NCI-H345 treated with DMSO at 0.1 percent for 48 hours (cell line): Measurements from ENCODE around the gene DBR1.
A peak's percentile ranks its signal among the peaks of the same experiment; 100 is the strongest.

Experiments used
- DNase-seq: peaks from one replicate; lab custom pipeline; 2025; ENCODE audit not compliant: unreplicated experiment; lab: John Stamatoyannopoulos, UW

DBR1 gene, protein sequence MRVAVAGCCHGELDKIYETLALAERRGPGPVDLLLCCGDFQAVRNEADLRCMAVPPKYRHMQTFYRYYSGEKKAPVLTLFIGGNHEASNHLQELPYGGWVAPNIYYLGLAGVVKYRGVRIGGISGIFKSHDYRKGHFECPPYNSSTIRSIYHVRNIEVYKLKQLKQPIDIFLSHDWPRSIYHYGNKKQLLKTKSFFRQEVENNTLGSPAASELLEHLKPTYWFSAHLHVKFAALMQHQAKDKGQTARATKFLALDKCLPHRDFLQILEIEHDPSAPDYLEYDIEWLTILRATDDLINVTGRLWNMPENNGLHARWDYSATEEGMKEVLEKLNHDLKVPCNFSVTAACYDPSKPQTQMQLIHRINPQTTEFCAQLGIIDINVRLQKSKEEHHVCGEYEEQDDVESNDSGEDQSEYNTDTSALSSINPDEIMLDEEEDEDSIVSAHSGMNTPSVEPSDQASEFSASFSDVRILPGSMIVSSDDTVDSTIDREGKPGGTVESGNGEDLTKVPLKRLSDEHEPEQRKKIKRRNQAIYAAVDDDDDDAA

GRCh38 chr3:138174421-138175131 lies at the start of gene DBR1:
DBR1 (minus strand) TSS chr3:138174921; CDS start chr3:138174795, 126 bp downstream.
- peak; percentile 36 for DNase-seq

DNA sequence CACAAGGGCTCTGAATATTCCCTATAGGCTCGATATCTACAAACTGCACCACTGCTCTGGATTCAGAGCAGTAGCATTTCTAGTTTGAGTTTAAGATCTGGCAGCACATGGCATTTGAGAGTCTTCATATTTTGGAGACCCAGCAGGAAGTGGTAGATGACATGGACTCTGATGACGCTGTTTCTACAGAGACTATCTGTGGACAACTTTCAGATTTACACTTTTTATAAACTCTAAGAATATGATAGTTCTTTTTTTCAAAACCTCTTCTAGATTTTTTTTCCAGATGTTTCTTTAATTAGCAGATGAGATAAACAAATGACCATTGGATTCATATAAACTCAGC lies 48.2 kb upstream of the DBR1 start:
- no peak for DNase-seq

- no peak for DNase-seq
Measured at GRCh38 chr3:138222131-138222941, 47.6 kb upstream of the DBR1 start.

- no peak for DNase-seq
Measured at GRCh38 chr3:138220788-138221187, 46.1 kb upstream of the DBR1 start.

DNA sequence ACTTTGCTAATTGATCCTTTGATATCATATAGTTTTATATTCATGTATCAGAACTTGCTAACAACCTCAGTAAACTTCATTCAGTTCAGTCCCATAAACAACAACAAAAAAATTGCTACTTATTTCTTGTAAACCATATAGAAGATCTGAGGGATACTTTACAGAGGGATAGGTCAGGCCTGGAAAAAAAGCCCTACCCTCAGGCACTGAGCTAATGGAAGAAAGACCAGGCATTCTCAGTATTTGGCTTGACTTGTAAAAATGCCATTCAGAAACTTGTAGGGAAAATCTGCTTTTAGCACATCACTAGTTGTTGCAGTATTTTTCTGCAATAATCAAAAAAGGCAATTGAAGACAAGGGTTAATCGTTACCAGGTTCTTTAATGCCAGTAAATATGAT lies 45.5 kb upstream of the DBR1 start:
- DNase-seq = no peak

GRCh38 chr3:138219255-138219654 lies 44.5 kb upstream of the DBR1 start:
- no peak for DNase-seq

DNA sequence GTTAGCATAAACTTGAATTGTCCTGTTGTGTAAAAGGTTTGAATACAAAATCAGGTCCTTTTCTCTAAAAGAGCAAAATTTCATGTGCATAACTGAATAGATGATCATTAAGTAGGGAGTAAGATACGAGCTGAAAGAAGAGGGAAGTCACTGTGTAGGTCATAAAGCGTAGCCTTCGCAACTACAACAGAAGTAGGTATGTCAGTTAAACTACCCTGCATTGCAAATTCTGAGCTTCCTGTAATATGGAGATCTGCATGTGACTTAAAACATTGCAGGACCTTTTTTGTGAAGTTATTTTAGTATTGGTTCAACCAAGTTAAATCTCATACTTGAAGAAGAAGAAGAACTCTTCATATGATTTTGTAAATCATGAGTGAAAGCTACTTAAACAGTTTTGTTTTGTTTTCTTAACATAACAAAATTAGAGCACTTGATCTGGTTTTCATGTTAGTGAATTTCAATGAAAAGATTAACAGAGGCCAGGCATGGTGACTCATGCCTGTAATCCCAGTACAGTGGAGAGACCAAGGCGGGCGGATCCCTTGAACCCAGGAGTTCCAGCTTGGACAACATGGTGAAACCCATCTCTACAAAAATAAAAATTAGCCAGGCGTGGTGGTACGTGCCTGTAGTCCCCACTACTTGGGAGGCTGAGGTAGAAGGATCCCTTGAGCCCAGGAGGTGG lies 38.8 kb upstream of the DBR1 start:
- DNase-seq = no peak

DNA sequence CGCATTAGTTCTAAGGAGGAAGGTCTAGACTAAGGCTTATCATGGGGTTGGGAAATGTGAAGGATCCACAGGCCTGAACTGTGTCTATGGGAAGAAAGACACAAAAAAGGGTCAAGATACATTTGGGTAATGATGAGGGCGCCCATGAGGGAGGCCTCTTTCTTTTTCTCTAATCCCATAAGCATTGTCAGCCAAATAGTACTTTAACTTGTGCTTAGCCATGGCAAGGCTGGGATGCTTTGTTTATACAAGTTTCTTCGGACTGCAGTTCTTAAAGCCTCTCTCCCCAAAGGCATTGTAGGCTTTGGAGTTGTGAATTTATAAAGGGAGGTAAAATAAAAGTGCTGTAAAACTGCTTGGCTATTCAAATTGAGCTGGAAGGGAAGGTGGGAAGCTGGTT lies 35.8 kb upstream of the DBR1 start:
- no peak for DNase-seq

DNA sequence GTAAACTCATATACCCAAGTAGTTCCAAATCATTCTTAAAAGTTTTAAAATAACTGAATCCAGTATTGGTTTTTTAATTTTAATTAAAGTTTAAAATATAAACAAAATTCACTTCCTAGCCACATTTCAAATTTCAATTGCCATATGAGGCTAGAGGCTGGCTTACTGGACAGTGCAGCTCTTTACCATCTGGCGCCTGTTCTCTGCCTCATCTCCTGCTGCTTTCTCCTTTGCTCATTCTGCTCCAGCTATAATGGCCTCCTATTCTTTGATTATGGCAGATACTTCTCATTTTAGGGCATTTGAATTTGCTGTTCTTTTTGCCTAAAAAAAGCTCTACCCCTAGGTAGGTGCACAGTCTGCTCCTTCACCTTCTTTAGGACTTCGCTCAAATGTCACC lies 31.5 kb upstream of the DBR1 start:
- no peak for DNase-seq

DNA sequence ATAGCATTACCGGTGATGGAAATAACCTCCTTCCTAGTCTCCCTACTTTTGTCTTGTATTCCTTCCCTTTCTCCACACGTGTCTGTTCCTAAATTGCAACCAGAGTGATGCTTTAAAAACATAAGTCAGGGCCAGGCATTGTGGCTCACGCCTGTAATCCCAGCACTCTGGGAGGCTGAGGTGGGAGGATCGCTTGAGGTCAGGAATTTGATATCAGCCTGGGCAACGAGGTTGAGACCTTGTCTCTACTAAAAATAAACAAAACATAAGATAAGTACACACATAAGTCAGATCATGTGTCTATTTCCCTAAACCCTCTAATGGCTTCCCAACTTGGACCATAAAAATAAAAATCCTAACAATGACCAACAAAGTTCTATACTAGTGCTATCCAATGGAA lies 30.8 kb upstream of the DBR1 start:
- DNase-seq = no peak

DNA sequence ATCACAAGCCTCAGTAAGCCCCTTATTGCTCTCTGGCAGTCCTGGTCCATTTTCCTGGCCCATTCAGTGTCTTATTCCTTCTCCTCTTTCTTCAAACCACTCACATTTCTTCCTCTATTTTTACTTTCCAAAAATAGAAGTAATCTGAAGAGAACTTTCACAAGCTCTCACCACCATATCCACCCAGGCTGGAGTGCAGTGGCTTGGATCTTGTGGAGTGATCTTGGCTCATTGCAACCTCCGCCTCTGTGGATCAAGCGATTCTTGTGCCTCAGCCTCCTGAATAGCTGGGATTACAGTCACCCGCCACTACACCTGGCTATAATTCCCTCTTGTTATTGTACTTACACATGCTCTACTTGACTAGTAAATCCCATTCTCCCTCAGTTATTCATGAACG lies 29.2 kb upstream of the DBR1 start:
- no peak for DNase-seq

DNA sequence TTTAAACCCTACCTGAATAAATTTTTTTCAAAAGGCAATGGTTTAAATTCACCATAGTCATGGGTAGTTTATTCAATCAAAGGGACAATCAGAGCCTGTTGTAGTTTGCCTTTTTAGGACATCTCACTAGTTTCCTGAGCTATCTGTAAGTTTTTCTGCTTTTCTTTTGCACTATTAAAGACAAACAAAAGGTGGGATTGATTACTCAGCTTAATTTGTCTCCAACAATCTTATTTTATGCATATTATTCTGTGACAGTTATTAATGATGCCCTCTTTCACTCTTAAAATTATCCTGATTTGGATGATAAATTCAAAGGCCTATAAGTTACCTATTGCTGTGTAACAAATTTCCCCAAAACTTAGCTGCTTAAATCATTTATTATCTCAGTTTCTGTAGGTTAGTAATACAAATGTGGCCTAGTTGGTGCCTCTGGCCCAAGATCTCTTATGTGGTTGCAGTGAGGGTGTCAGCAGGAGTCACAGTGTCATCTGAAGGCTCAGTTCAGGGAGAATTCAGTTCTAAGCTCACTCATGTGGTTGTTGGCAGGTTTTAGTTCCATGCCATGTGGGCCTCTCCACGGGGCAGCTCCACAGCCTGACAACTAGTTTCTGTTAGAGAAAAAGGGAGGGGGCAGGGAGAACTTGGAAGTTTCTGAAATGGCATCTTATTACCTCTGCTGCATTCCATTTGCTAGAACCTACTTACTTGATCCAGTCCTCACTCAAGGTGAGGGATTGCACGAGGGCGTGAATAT lies 28.4 kb upstream of the DBR1 start:
- DNase-seq = no peak

GRCh38 chr3:138200424-138200823 lies 25.7 kb upstream of the DBR1 start:
- no peak for DNase-seq

GRCh38 chr3:138199851-138200250 lies 25.1 kb upstream of the DBR1 start:
- DNase-seq = no peak

GRCh38 chr3:138197524-138197923 lies 22.8 kb upstream of the DBR1 start:
- no peak for DNase-seq

GRCh38 chr3:138197058-138197457 lies 22.3 kb upstream of the DBR1 start:
- no peak for DNase-seq

DNA sequence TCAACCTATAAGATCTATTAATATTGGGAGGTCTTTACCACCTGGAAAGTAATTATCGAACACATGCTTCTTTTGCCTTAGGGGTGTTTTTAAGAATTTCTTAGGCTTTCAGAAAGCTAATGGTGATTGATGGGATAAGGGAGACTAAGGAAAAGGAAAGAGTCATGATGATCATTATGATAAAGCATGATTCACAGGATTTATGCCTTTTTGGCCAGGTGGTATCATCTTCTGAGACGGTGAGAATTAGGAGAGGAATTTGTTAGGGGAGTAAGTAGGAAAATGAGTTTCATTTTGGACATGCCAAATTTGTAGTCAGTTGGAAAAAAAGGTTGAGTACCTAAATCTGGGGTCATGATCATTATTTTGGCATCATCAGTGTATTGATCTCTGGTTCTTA lies 21.3 kb upstream of the DBR1 start:
- no peak for DNase-seq

DNA sequence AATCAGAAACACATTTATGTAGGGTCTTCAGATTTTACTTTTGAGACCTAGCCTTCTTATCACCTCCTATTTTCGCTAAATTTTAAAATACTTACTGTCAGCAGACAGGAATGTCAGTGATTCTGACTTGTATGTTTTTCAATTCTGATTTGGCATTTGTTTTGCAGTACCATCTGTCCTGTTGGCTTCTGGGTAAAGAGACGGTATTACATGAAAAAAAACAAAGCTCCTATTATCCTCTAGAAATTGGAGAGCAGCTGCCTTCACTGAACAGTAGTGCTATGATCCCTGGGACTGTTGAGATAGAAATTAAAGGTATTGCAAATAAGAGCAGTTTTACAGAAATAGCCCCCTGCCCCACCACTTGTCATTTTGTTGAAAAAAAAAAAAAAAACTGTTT lies 20.8 kb upstream of the DBR1 start:
- DNase-seq = no peak

- DNase-seq = no peak
Measured at GRCh38 chr3:138188013-138188730, 13.5 kb upstream of the DBR1 start.
